Panc1 (cell line): ENCODE data around the gene WRAP53.

Experiments used
- REST ChIP-seq, 2 experiments: IDR thresholded peaks; 2 replicates each; pipeline ENCODE4 v1.6.1; 2011 to 2012; ENCODE audit warnings: low read depth in 2 of 2, control low read depth in 1 of 2, low read length in 1 of 2, mild to moderate bottlenecking in 1 of 2, moderate library complexity in 1 of 2; ENCODE audit not compliant: insufficient read depth in 1 of 2
- TF ChIP-seq, protein P1 (sequence below): fragments of 450-650 bp; IDR thresholded peaks from 2 replicates; pipeline ENCODE4 v1.5.1; 2017; ENCODE audit warnings: mild to moderate bottlenecking

- no peak for TF ChIP-seq REST (IDR thresholded peaks at IDR 0.05; ENCODE audit: insufficient read depth in 1 of 2, low read depth in 2 of 2, low read length in 1 of 2)
- TF ChIP-seq, protein P1, sequence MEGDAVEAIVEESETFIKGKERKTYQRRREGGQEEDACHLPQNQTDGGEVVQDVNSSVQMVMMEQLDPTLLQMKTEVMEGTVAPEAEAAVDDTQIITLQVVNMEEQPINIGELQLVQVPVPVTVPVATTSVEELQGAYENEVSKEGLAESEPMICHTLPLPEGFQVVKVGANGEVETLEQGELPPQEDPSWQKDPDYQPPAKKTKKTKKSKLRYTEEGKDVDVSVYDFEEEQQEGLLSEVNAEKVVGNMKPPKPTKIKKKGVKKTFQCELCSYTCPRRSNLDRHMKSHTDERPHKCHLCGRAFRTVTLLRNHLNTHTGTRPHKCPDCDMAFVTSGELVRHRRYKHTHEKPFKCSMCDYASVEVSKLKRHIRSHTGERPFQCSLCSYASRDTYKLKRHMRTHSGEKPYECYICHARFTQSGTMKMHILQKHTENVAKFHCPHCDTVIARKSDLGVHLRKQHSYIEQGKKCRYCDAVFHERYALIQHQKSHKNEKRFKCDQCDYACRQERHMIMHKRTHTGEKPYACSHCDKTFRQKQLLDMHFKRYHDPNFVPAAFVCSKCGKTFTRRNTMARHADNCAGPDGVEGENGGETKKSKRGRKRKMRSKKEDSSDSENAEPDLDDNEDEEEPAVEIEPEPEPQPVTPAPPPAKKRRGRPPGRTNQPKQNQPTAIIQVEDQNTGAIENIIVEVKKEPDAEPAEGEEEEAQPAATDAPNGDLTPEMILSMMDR: no peak
Measured at GRCh38 chr17:7727886-7728285, 39.6 kb downstream of the WRAP53 start.
